H1 (cell line): ENCODE measurements around the gene MPEG1. TPM values are rescaled to one million over a fixed set of nuclear protein-coding genes. Genes with fewer than 3 reads are reported as not detected.

Experiments
- CTCF ChIA-PET: fragments of 300-600 bp; sonication (Branson Sonifier 250); formaldehyde crosslinking; loops from one replicate; lab custom pipeline; 2021; ENCODE audit not compliant: partially characterized antibody; lab: Charles Lee
- POLR2A ChIA-PET: fragments of 300-600 bp; sonication (Branson Sonifier 250); formaldehyde crosslinking; loops from one replicate; lab custom pipeline; 2021; ENCODE audit warnings: inconsistent platforms; ENCODE audit not compliant: partially characterized antibody; lab: Charles Lee
- DNase-seq, 2 experiments: peaks; one replicate each; pipeline versions ENCODE4 v3.0.0 to v3.0.0-alpha.2; 2010 to 2022; ENCODE audit warnings: low spot score in 2 of 2, low read depth in 1 of 2, mixed read lengths in 1 of 2
- FAIRE-seq: peaks from 2 replicates; lab custom pipeline; 2011; peaks lifted over from hg19 to GRCh38; lab: Jason Lieb, UNC
- H2AFZ ChIP-seq: 2 replicates; pipeline ENCODE4 v1.8.1; 2012; ENCODE audit warnings: low read length, inconsistent platforms
- H2AK5ac ChIP-seq: 2 replicates; pipeline ENCODE4 v1.6.1; 2013; ENCODE audit warnings: low read depth, low read length
- H2BK120ac ChIP-seq: replicated peaks from 2 replicates; pipeline ENCODE3; 2013; ENCODE audit warnings: low read depth, low read length, inconsistent platforms
- H2BK12ac ChIP-seq: 2 replicates; pipeline ENCODE4 v1.6.1; 2013; ENCODE audit warnings: low read depth, low read length
- H2BK15ac ChIP-seq: 2 replicates; pipeline ENCODE4 v1.6.1; 2013; ENCODE audit warnings: low read length
- H2BK20ac ChIP-seq: 2 replicates; pipeline ENCODE4 v1.6.1; 2013; ENCODE audit warnings: low read length
- H2BK5ac ChIP-seq: 2 replicates; pipeline ENCODE4 v1.6.1; 2013; ENCODE audit warnings: low read depth, low read length
- H3K14ac ChIP-seq: 2 replicates; pipeline ENCODE4 v1.6.1; 2013; ENCODE audit warnings: inconsistent platforms; ENCODE audit not compliant: insufficient read length
- H3K18ac ChIP-seq: 2 replicates; pipeline ENCODE4 v1.6.1; 2013; ENCODE audit warnings: low read length; ENCODE audit errors: extremely low read depth
- H3K23ac ChIP-seq: 2 replicates; pipeline ENCODE4 v1.6.1; 2013; ENCODE audit warnings: inconsistent platforms; ENCODE audit not compliant: insufficient read length
- H3K23me2 ChIP-seq: 2 replicates; pipeline ENCODE4 v1.6.1; 2013; ENCODE audit warnings: low read depth, low read length
- H3K27ac ChIP-seq: 2 replicates; pipeline ENCODE4 v1.6.1; 2011; ENCODE audit warnings: low read depth, low read length, inconsistent platforms
- H3K27me3 ChIP-seq, 4 experiments: replicated peaks in 1 of 4; 1 replicate in 1 of 4; 2 replicates in 3 of 4; pipeline versions ENCODE4 v1.6.1 to v1.8.1; 2011 to 2013; ENCODE audit warnings: low read length in 3 of 4, mild to moderate bottlenecking in 3 of 4, inconsistent platforms in 2 of 4, mixed read lengths in 2 of 4, moderate library complexity in 1 of 4; ENCODE audit not compliant: control insufficient read depth in 3 of 4, insufficient read depth in 3 of 4; ENCODE audit errors: extremely low read depth in 1 of 4
- H3K36me3 ChIP-seq, 4 experiments: 2 replicates each; pipeline versions ENCODE4 v1.6.1 to v1.8.1; 2011 to 2013; ENCODE audit warnings: mild to moderate bottlenecking in 4 of 4, low read length in 3 of 4, moderate library complexity in 2 of 4, control low read depth in 1 of 4, inconsistent platforms in 1 of 4; ENCODE audit not compliant: insufficient read depth in 4 of 4, control insufficient read depth in 2 of 4
- H3K4ac ChIP-seq: replicated peaks from 2 replicates; pipeline ENCODE3; 2013; ENCODE audit warnings: low read length, low read depth, mixed read lengths, inconsistent platforms; ENCODE audit not compliant: insufficient read length
- H3K4me1 ChIP-seq, 4 experiments: replicated peaks in 1 of 4; 1 replicate in 1 of 4; 2 replicates in 3 of 4; pipeline versions ENCODE4 v1.6.1 to v1.8.1; 2011 to 2013; ENCODE audit warnings: low read length in 3 of 4, inconsistent platforms in 2 of 4, mixed read lengths in 1 of 4; ENCODE audit not compliant: insufficient read depth in 4 of 4, control insufficient read depth in 3 of 4
- H3K4me2 ChIP-seq, 2 experiments: 2 replicates each; pipeline versions ENCODE4 v1.6.1 to v1.8.1; 2011 to 2013; ENCODE audit warnings: low read depth in 2 of 2, low read length in 2 of 2, control low read depth in 1 of 2, inconsistent platforms in 1 of 2, mild to moderate bottlenecking in 1 of 2; ENCODE audit not compliant: insufficient read depth in 1 of 2
- H3K4me3 ChIP-seq, 4 experiments: fragments of 200-600, 300-600 bp in 1 of 4; sonication (generic), shearing (Covaris generic), sonication (Bioruptor Twin) in 1 of 4; 2 replicates each; pipeline versions ENCODE4 v1.5.1 to v1.8.1; 2011 to 2016; ENCODE audit warnings: low read length in 4 of 4, low read depth in 3 of 4, control low read depth in 2 of 4, inconsistent platforms in 2 of 4, mild to moderate bottlenecking in 2 of 4, mixed read lengths in 1 of 4, moderate library complexity in 1 of 4; ENCODE audit not compliant: insufficient read depth in 2 of 4; ENCODE audit errors: extremely low read depth in 1 of 4
- H3K56ac ChIP-seq: replicated peaks from 2 replicates; pipeline ENCODE3; 2013; ENCODE audit warnings: low read depth, mild to moderate bottlenecking, mixed read lengths, low read length, inconsistent platforms; ENCODE audit not compliant: insufficient read length
- H3K79me1 ChIP-seq: 2 replicates; pipeline ENCODE4 v1.6.1; 2013; ENCODE audit warnings: low read depth, low read length, control low read depth
- H3K79me2 ChIP-seq, 2 experiments: 2 replicates each; pipeline versions ENCODE4 v1.6.1 to v1.8.1; 2012 to 2013; ENCODE audit warnings: low read length in 2 of 2, mild to moderate bottlenecking in 2 of 2, inconsistent platforms in 1 of 2; ENCODE audit not compliant: insufficient read depth in 2 of 2, control insufficient read depth in 1 of 2
- H3K9ac ChIP-seq, 4 experiments: replicated peaks in 1 of 4; 1 replicate in 1 of 4; 2 replicates in 3 of 4; pipeline versions ENCODE4 v1.6.1 to v1.8.1; 2011 to 2013; ENCODE audit warnings: low read depth in 3 of 4, low read length in 3 of 4, control low read depth in 2 of 4, mild to moderate bottlenecking in 2 of 4, moderate library complexity in 2 of 4, inconsistent platforms in 1 of 4; ENCODE audit errors: extremely low read depth in 1 of 4
- H3K9me3 ChIP-seq, 2 experiments: 2 replicates each; pipeline versions ENCODE4 v1.6.1 to v1.8.1; 2012 to 2013; ENCODE audit warnings: mild to moderate bottlenecking in 2 of 2, moderate library complexity in 2 of 2, control low read depth in 1 of 2, inconsistent platforms in 1 of 2, low read depth in 1 of 2, low read length in 1 of 2, mixed read lengths in 1 of 2; ENCODE audit not compliant: insufficient read depth in 2 of 2
- H4K20me1 ChIP-seq, 2 experiments: replicated peaks in 1 of 2; 2 replicates each; pipeline versions ENCODE3 to v1.8.1; 2011 to 2013; ENCODE audit warnings: inconsistent platforms in 2 of 2, low read length in 2 of 2, mild to moderate bottlenecking in 1 of 2; ENCODE audit not compliant: insufficient read depth in 2 of 2, control insufficient read depth in 1 of 2
- H4K5ac ChIP-seq: 2 replicates; pipeline ENCODE4 v1.6.1; 2013; ENCODE audit warnings: low read length, low read depth, mixed read lengths, inconsistent platforms; ENCODE audit not compliant: insufficient read length
- H4K8ac ChIP-seq: 2 replicates; pipeline ENCODE4 v1.8.0; 2013; ENCODE audit warnings: mild to moderate bottlenecking, moderate library complexity, low read length, inconsistent platforms; ENCODE audit not compliant: insufficient read depth; ENCODE audit errors: extremely low read depth
- H4K91ac ChIP-seq: replicated peaks from 2 replicates; pipeline ENCODE3; 2013; ENCODE audit warnings: low read length, mixed read lengths, inconsistent platforms; ENCODE audit not compliant: insufficient read length
- BCL11A ChIP-seq, 2 experiments: IDR thresholded peaks; one replicate each; pipeline ENCODE4 v1.6.1; 2011; ENCODE audit warnings: low read depth in 2 of 2, low read length in 2 of 2, mild to moderate bottlenecking in 2 of 2
- CBX8 ChIP-seq: fragments of 300-800, 300-1000 bp; sonication (generic); IDR thresholded peaks from 2 replicates; pipeline ENCODE4 v1.7.1; 2016; ENCODE audit warnings: low read depth, low read length, borderline replicate concordance
- CHD2 ChIP-seq: IDR thresholded peaks from 2 replicates; pipeline ENCODE4 v1.6.1; 2012; ENCODE audit warnings: low read length, improper control_type of control experiment
- EZH2 ChIP-seq: fragments of 200-600 bp; sonication (generic); IDR thresholded peaks from 2 replicates; pipeline ENCODE4 v1.7.1; 2012; ENCODE audit warnings: low read depth, mild to moderate bottlenecking, moderate library complexity, low read length, inconsistent platforms; ENCODE audit not compliant: severe bottlenecking
- FOSL1 ChIP-seq: IDR thresholded peaks from 2 replicates; pipeline ENCODE4 v1.6.1; 2011; ENCODE audit warnings: mild to moderate bottlenecking, low read depth, low read length, moderate library complexity; ENCODE audit not compliant: insufficient read depth
- NANOG ChIP-seq: IDR thresholded peaks from 2 replicates; pipeline ENCODE4 v1.6.1; 2011; ENCODE audit warnings: low read length, low read depth, mild to moderate bottlenecking, inconsistent platforms; ENCODE audit not compliant: insufficient read depth, poor library complexity, severe bottlenecking
- SIRT6 ChIP-seq: IDR thresholded peaks from one replicate; pipeline ENCODE4 v1.7.1; 2012; ENCODE audit warnings: low read length, inconsistent platforms
- WGBS, 2 experiments: shearing (Covaris generic) in 1 of 2; methylation state at CpG; one replicate each; pipeline versions ENCODE4 v1.1.6 to v1.1.7; 2013 to 2015; ENCODE audit warnings: low lambda C conversion rate in 2 of 2, mixed read lengths in 2 of 2, inconsistent platforms in 1 of 2, low coverage in 1 of 2, missing lambda C conversion rate in 1 of 2; ENCODE audit not compliant: insufficient replicate concordance in 2 of 2, insufficient coverage in 1 of 2, insufficient read length in 1 of 2; ENCODE audit errors: extremely low coverage in 1 of 2, missing lambda C conversion rate in 1 of 2; 5-methylcytosine and 5-hydroxymethylcytosine counted together
- long read RNA-seq, 2 experiments: library from RNA in 1 of 2; library from capped mRNA in 1 of 2; stranded (forward); transcript quantifications; one replicate each; pipeline ENCODE4 v2.0.0, GENCODE V29; 2021; ENCODE audit warnings: inconsistent platforms in 1 of 2
- polyA minus RNA-seq, 3 experiments: library from RNA; depleted of rRNA, polyadenylated mRNA; stranded (reverse); fragments of >200 nt; gene quantifications; 1 replicate in 2 of 3; 2 replicates in 1 of 3; pipeline ENCODE4 v1.2.3, GENCODE V29; 2011
- polyA plus RNA-seq, 7 experiments: library from polyadenylated mRNA; depleted of rRNA in 3 of 7; stranded (reverse) in 5 of 7; unstranded in 2 of 7; fragments of >200 nt in 5 of 7; fragments of 200-250 nt in 2 of 7; gene quantifications; 1 replicate in 5 of 7; 2 replicates in 1 of 7; 4 replicates in 1 of 7; pipeline versions ENCODE4 v1.2.1 to v1.2.3, GENCODE V29; 2011 to 2013; ENCODE audit warnings: missing spikeins in 2 of 7, mixed read lengths in 2 of 7
- total RNA-seq: library from RNA; stranded (reverse); fragmentation: NEBNext Ultra II Directional; extraction: Animal tissue kit (Norgen Biotek cat#: 25700); gene quantifications from 2 replicates; pipeline ENCODE4 v1.2.1, GENCODE V29; 2021

The MPEG1 gene, protein sequence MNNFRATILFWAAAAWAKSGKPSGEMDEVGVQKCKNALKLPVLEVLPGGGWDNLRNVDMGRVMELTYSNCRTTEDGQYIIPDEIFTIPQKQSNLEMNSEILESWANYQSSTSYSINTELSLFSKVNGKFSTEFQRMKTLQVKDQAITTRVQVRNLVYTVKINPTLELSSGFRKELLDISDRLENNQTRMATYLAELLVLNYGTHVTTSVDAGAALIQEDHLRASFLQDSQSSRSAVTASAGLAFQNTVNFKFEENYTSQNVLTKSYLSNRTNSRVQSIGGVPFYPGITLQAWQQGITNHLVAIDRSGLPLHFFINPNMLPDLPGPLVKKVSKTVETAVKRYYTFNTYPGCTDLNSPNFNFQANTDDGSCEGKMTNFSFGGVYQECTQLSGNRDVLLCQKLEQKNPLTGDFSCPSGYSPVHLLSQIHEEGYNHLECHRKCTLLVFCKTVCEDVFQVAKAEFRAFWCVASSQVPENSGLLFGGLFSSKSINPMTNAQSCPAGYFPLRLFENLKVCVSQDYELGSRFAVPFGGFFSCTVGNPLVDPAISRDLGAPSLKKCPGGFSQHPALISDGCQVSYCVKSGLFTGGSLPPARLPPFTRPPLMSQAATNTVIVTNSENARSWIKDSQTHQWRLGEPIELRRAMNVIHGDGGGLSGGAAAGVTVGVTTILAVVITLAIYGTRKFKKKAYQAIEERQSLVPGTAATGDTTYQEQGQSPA
- total RNA-seq (not detected in 2 replicates), polyA plus RNA-seq (2011; rRNA removed) (not detected in 2 replicates), polyA minus RNA-seq (2011; rRNA and poly(A)+ RNA removed) (not detected in 2 replicates)
- not detected for polyA plus RNA-seq (2011; cell fraction: cytosol; rRNA removed)
- not detected for polyA plus RNA-seq (2011; cell fraction: nucleus; rRNA removed)
- polyA plus RNA-seq (2012, experiment 1 of 2) = not detected in 4 replicates
- polyA plus RNA-seq (2012, experiment 2 of 2) = not detected
- polyA plus RNA-seq (2013, experiment 1 of 2) = not detected
- polyA plus RNA-seq (2013, experiment 2 of 2) = not detected
- polyA minus RNA-seq (2011; cell fraction: cytosol; rRNA and poly(A)+ RNA removed) = not detected
- polyA minus RNA-seq (2011; cell fraction: nucleus; rRNA and poly(A)+ RNA removed) = not detected
- long read RNA-seq, experiment 1 = 0 reads
- long read RNA-seq, experiment 2 = 0 reads

DNA sequence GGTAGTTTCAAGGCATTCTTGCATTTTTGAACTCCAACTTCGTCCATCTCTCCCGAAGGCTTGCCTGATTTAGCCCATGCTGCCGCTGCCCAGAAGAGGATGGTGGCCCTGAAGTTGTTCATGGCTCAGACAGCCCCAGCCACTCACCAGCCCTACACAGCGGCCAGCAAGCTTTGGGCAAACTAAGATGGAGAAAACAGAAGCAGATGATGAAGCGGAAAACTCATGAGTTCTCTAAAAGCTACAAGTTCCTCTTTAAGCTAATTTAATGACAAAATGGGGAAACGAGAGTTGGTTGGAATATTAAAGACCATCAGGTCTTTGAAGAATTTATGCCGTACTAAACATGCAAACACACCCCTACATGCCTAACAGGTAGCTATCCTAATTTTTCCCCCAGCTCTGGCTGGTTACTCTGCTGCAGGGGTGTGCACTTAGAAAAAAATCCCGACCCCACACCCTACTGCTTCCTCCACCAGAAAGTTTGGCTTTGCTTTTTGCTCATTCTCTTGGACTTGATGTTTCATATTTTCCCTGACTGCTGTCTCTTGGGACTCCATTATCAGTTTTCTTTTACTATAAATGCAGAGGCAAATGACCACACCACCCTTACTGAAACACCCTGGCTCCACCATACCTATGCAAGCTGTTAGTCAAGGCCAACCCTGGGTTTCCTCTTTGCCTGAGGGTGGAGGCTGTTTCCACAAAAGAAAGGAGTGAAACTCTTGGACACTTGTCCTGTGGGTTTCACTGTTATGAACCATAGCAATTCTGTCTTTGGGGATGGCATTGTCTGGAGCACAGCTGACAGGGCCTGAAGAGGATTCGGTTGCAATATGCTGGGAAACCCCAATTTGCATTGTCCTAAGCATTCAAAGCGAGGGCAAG is at the start of gene MPEG1:
MPEG1 (minus strand) TSS at position 184 of the 888 bp plus-strand sequence; CDS start at position 122, 62 bp downstream.
- H3K4me1 ChIP-seq = no peaks in the 10 kb centered on the region
- FAIRE-seq (no peak), DNase-seq (no peak)
- H4K20me1 ChIP-seq = no peaks in the 10 kb centered on the region
- H3K79me2 ChIP-seq = no peaks in the 10 kb centered on the region
- H3K18ac ChIP-seq = no peak within 1 kb of the TSS
- no peak within 1 kb of the TSS for H2BK20ac ChIP-seq
- H3K9me3 ChIP-seq = no peaks in the 10 kb centered on the region
- H2AFZ ChIP-seq = no peak within 1 kb of the TSS
- H3K14ac ChIP-seq = no peak within 1 kb of the TSS
- H3K4ac ChIP-seq = no peak within 1 kb of the TSS
- no peak within 1 kb of the TSS for H2AK5ac ChIP-seq
- ChIA-PET CTCF (interaction anchor here (1.0 to 3.1 kb wide), 5 partner anchors 10 to 216 kb away, joined by 3 to 10 read pairs (median 4); no protein-coding TSS in a partner anchor), POLR2A (no interaction called here)
- no peaks in the 10 kb centered on the region; the same call in 1 of the 2 replicates for H3K23me2 ChIP-seq
- no peak within 1 kb of the TSS for H2BK12ac ChIP-seq
- 87% methylated on average over 10 of the region's 10 CpGs; no CpG with 5 or more reads in 1 of the 2 experiments for WGBS, 2 experiments
- H3K23ac ChIP-seq = no peak within 1 kb of the TSS
- no peak within 1 kb of the TSS for H3K4me2 ChIP-seq
- no peak within 1 kb of the TSS for H3K9ac ChIP-seq
- no peak within 1 kb of the TSS for H2BK120ac ChIP-seq
- no peak within 1 kb of the TSS for H2BK15ac ChIP-seq
- no peak within 1 kb of the TSS for H4K91ac ChIP-seq
- H4K8ac ChIP-seq = peak within 1 kb of the TSS; percentile 35; the same call in 1 of the 2 replicates
- no peaks in the 10 kb centered on the region for H3K27me3 ChIP-seq
- H2BK5ac ChIP-seq = no peak within 1 kb of the TSS
- H4K5ac ChIP-seq = no peak within 1 kb of the TSS
- no peak within 1 kb of the TSS for H3K4me3 ChIP-seq
- H3K36me3 ChIP-seq = no peaks in the 10 kb centered on the region
- no peaks in the 10 kb centered on the region for H3K79me1 ChIP-seq
- no peak within 1 kb of the TSS for H3K56ac ChIP-seq
- no peak within 1 kb of the TSS for H3K27ac ChIP-seq
- no peak for TF ChIP-seq CBX8
- TF ChIP-seq EZH2 = no peak
- TF ChIP-seq CHD2 = no peak
- no peak for TF ChIP-seq BCL11A (IDR thresholded peaks at IDR 0.05; ENCODE audit: low read depth in 2 of 2, low read length in 2 of 2)
- no peak for TF ChIP-seq NANOG
- TF ChIP-seq SIRT6 = no peak
- TF ChIP-seq FOSL1 = no peak
